Esophagus muscularis mucosa (tissue), 4 donors: ENCODE measurements around the gene RNF144A. TPM values are rescaled to one million over a fixed set of nuclear protein-coding genes. Genes with fewer than 3 reads are reported as not detected.

Experiments used
- DNase-seq: peaks from one replicate; pipeline ENCODE4 v3.0.0-alpha.2; 2017; ENCODE audit errors: extremely low spot score
- H3K27ac ChIP-seq, 4 donors: fragments of 200-600 bp; sonication (generic); replicated peaks in 1 of 4; 1 replicate in 3 of 4; 2 replicates in 1 of 4; pipeline ENCODE4 v1.5.1; 2016 to 2019; ENCODE audit warnings: mild to moderate bottlenecking in 1 of 4
- H3K27me3 ChIP-seq, 4 donors: fragments of 200-600 bp; sonication (generic); one replicate each; pipeline versions ENCODE4 v1.5.1 to v1.6.0; 2016 to 2019
- H3K36me3 ChIP-seq, 4 donors: fragments of 200-600 bp; sonication (generic); one replicate each; pipeline ENCODE4 v1.5.1; 2016 to 2019
- H3K4me1 ChIP-seq, 4 donors: fragments of 200-600 bp; sonication (generic); one replicate each; pipeline ENCODE4 v1.5.1; 2016 to 2019
- H3K4me3 ChIP-seq, 4 donors: fragments of 200-600 bp; sonication (generic); 1 replicate in 2 of 4; 2 replicates in 2 of 4; pipeline ENCODE4 v1.5.1; 2016 to 2019; ENCODE audit warnings: mild to moderate bottlenecking in 4 of 4, moderate library complexity in 1 of 4
- H3K9me3 ChIP-seq, 4 donors: fragments of 200-600 bp; sonication (generic); 1 replicate in 3 of 4; 2 replicates in 1 of 4; pipeline ENCODE4 v1.5.1; 2016 to 2019
- CTCF ChIP-seq, 3 experiments: fragments of 200-600 bp in 2 of 3; fragments of 450-650 bp in 1 of 3; sonication (generic) in 2 of 3; IDR thresholded peaks; one replicate each; pipeline ENCODE4 v1.5.1; 2017 to 2019; ENCODE audit warnings: antibody characterized with exemption in 3 of 3, mild to moderate bottlenecking in 2 of 3, moderate library complexity in 1 of 3
- EP300 ChIP-seq: sonication (generic); formaldehyde crosslinking; IDR thresholded peaks from one replicate; pipeline ENCODE4 v1.6.1; 2017; ENCODE audit warnings: antibody characterized with exemption
- POLR2A ChIP-seq: fragments of 450-650 bp; IDR thresholded peaks from one replicate; pipeline ENCODE4 v1.6.1; 2017; ENCODE audit warnings: antibody characterized with exemption, moderate library complexity, mild to moderate bottlenecking, low read depth
- POLR2AphosphoS5 ChIP-seq, 2 donors: sonication (generic); formaldehyde crosslinking; IDR thresholded peaks; one replicate each; pipeline ENCODE4 v1.6.1; 2017; ENCODE audit warnings: antibody characterized with exemption in 2 of 2
- WGBS: methylation state at CpG from one replicate; pipeline ENCODE4 v1.1.5; 2018; 5-methylcytosine and 5-hydroxymethylcytosine counted together
- intact Hi-C: fragments of 100-400 bp; cut with DNase I; formaldehyde crosslinking; loops from one replicate; pipeline ENCODE4 v1.15.1; 2023
- total RNA-seq, 4 donors: library from RNA; depleted of rRNA; stranded (reverse); fragments of >200 nt; gene quantifications; one replicate each; pipeline versions ENCODE4 v1.1.0 to v1.2.1, GENCODE V29; 2016

RNF144A gene, protein sequence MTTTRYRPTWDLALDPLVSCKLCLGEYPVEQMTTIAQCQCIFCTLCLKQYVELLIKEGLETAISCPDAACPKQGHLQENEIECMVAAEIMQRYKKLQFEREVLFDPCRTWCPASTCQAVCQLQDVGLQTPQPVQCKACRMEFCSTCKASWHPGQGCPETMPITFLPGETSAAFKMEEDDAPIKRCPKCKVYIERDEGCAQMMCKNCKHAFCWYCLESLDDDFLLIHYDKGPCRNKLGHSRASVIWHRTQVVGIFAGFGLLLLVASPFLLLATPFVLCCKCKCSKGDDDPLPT
- 10 to 100 TPM in 1 of 4 donors, 1 to 10 TPM in 3; 5.4 to 10.8 (median 8.8) TPM for total RNA-seq

- WGBS = 7% methylated on average over 12 of the region's 90 CpGs
- Histone ChIP-seq H3K4me3 (peak within 1 kb of the TSS; percentile 74 to 90 (median 78)), H3K4me1 (peaks cover 18 to 39% (median 29%) of the 10 kb centered on the region in 4 donors), H3K27ac (peak within 1 kb of the TSS; percentile 64 to 80 (median 70)), H3K9me3 (no peaks in the 10 kb centered on the region), H3K27me3 (no peaks in the 10 kb centered on the region), H3K36me3 (no peaks in the 10 kb centered on the region)
- intact Hi-C loops = loop anchor here (5.0 kb wide), 2 partner anchors 90 to 125 kb away; no protein-coding TSS in a partner anchor
- no peak for DNase-seq
- TF ChIP-seq CTCF (IDR thresholded peaks at IDR 0.05) (peak; percentile 33 to 57 (median 50)), EP300 (no peak)
Measured at GRCh38 chr2:6917071-6917760, at the start of gene RNF144A. RNF144A (plus strand) TSS chr2:6917412; CDS start chr2:6996927, 79,515 bp downstream.

- Histone ChIP-seq H3K4me3 (no peak overlapping the region), H3K9me3 (no peaks in the 10 kb centered on the region), H3K27me3 (no peaks in the 10 kb centered on the region), H3K4me1 (peaks cover 0 to 8% (median 6%) of the 10 kb centered on the region in 4 donors), H3K36me3 (no peaks in the 10 kb centered on the region), H3K27ac (no peak overlapping the region)
- intact Hi-C loops = no loop called here
- TF ChIP-seq CTCF (IDR thresholded peaks at IDR 0.05) (no peak), POLR2A (no peak), POLR2AphosphoS5 (IDR thresholded peaks at IDR 0.05) (no peak), EP300 (no peak)
- 81% methylated on average over 2 of the region's 2 CpGs for WGBS
- DNase-seq = no peak
Measured at GRCh38 chr2:6872394-6872793, 44.8 kb upstream of the RNF144A start.

GRCh38 chr2:6874032-6874431 lies 43.2 kb upstream of the RNF144A start:
- 100% methylated on average over 3 of the region's 3 CpGs for WGBS

DNA sequence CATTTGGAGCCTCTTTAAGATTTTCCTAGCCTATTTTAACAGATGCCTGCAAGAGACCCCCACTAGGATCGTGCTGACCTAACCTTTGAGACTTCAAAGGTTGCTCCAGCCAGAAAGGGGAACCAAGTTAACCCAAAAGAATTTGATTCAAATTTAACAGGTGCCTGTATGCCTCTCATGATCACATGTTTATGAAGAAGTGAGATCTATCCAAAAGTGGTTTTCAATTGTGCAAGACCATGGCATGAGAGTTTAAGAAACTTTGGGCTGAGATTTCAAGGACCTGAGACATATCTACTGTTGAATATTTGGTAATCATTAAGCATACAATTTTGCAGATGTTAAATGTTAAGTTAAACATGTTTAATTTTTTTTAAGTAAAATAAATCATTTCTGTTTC lies 40.9 kb upstream of the RNF144A start:
- WGBS = 87% methylated on average over 1 of the region's 1 CpG
- intact Hi-C loops = no loop called here
- no peak for TF ChIP-seq CTCF (IDR thresholded peaks at IDR 0.05)
- TF ChIP-seq EP300 = no peak
- TF ChIP-seq POLR2AphosphoS5 (IDR thresholded peaks at IDR 0.05) = no peak

More at GRCh38 chr2:6874032-6874431, 43.2 kb upstream of the RNF144A start:
- DNase-seq = no peak
- H3K4me1 ChIP-seq = peaks cover 0 to 21% (median 16%) of the 10 kb centered on the region in 4 donors
- intact Hi-C loops = no loop called here
- no peak overlapping the region for H3K4me3 ChIP-seq
- H3K36me3 ChIP-seq = no peaks in the 10 kb centered on the region
- H3K9me3 ChIP-seq = no peaks in the 10 kb centered on the region
- H3K27ac ChIP-seq = no peak overlapping the region
- H3K27me3 ChIP-seq = no peaks in the 10 kb centered on the region
- no peak for TF ChIP-seq POLR2A
- no peak for TF ChIP-seq CTCF (IDR thresholded peaks at IDR 0.05)
- no peak for TF ChIP-seq EP300
- no peak for TF ChIP-seq POLR2AphosphoS5 (IDR thresholded peaks at IDR 0.05)

More for the DNA sequence above, 40.9 kb upstream of the RNF144A start:
- DNase-seq = no peak
- Histone ChIP-seq H3K27me3 (no peaks in the 10 kb centered on the region), H3K4me1 (peaks cover 0 to 23% (median 18%) of the 10 kb centered on the region in 4 donors), H3K27ac (no peak overlapping the region), H3K9me3 (no peaks in the 10 kb centered on the region), H3K36me3 (no peaks in the 10 kb centered on the region), H3K4me3 (no peak overlapping the region)
